Prostate gland (tissue), 1 donor: ENCODE results near the gene CENPV.

ENCODE experiments used
- POLR2A ChIP-seq: fragments of 450-650 bp; IDR thresholded peaks from one replicate; pipeline ENCODE4 v1.6.1; 2016; ENCODE audit warnings: antibody characterized with exemption, mild to moderate bottlenecking
- POLR2AphosphoS5 ChIP-seq: sonication (generic); formaldehyde crosslinking; IDR thresholded peaks from one replicate; pipeline ENCODE4 v1.6.1; 2017; ENCODE audit warnings: antibody characterized with exemption

DNA sequence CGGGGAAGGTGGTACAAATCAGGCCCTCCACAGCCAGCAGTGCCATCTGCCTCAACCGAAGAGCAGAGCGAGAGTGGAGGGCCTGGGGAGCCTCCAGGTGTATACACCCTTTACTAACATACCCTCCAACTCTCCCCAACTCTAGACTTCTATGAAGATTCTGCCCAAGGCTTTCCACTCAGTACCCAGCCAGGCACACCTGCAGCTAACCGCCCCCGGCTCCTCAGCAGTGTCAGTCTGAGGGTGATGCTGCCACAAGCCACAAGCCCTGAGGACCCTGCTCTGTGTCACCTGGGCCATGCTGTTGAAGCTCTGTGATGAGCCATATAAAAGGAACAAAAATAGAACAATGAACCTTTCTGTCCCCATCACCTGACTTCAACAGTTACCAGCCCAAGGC lies 3.8 kb downstream of the CENPV start:
- no peak for TF ChIP-seq POLR2A
- TF ChIP-seq POLR2AphosphoS5, result no peak
